Islet precursor cell (in vitro differentiated cells): Measurements from ENCODE around the gene TMCC2.

Experiments used
- DNase-seq: peaks from one replicate; pipeline ENCODE4 v3.0.0-alpha.2; 2018

Gene TMCC2

GRCh38 chr1:205243350-205244191 lies 15.8 kb downstream of the TMCC2 start:
- DNase-seq = no peak

DNA sequence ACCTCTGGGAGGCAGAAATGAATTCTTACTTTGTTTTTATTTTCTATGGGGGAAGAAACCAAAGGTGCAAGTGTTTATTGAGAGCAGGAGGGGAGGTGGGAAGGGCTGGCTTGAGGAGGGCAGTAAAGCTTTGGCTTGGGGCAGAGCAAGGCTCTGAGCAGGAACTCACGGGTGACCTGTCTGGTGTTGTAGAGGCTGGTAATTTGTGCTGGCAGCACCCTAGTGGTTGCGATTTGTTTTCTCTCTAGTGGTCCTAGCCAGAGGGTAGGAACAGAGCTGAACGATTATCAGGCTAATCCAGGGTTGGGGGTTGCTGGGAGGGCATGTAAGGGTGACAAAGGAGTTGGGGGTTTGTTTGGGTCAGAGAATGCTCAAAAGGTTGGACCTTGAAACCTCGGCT lies 16.6 kb downstream of the TMCC2 start:
- no peak for DNase-seq

DNA sequence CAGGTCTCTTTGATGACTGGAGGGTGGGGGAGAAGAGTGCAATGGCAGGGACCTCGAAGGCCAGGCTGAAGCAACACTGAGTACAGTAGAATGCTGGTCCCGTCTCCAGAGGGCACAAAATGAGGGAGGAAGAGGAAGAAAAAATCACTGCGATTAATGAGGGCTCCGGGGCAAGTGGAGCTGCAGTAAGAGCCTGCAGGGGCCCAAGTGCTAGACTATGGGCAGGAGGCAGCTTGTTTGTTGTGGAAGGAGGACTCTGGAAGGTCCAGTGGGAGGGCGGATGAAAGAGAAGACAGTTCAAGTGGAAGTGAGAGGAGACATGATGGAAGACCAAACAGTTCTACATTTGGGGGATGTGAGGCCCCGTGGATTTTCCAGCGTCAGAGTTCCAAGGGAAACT lies 17.4 kb downstream of the TMCC2 start:
- DNase-seq = peak; percentile 42

- DNase-seq = peak; percentile 50
Observed at GRCh38 chr1:205246351-205247119, 18.8 kb downstream of the TMCC2 start.

GRCh38 chr1:205247130-205247921 lies 19.6 kb downstream of the TMCC2 start:
- peak; percentile 51 for DNase-seq

DNA sequence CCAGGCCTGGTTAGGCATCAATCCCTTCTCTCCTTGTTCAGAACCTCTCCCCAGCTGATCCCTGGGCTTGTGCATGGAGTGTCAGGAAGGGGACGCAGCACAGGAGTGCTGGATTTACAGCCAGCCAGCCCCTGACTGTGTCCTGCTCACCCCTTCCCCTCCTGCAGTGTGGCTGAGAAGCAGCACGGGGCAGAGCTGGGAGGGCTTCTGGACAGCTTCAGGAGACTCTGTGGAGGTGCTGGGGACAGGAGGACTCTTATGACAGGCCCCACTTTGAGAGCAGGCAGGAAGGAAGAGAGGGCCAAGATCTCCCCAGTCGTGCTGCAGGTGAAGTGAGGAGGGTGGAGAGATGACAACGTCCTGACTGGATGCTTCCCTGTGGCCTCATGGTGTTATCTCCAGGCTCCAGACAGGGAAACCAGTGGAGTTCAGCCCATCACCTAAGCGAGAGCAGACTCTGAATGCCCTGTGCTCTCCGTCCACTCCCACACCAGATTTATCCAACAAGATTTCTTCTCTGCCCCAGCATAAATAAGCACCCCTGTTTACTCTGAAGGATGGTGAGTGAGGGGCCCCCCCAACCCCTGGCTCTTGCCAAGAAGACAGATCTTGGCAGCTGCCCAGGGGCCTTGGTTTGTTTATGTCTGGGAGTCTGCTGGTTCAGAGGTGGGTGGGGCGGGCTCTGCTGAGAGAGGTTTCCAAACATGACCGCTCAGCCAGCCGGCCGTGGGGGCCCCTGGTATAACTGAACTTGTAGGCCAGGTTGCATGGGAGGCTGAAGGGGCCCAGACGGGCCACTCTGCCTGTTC lies 21.3 kb downstream of the TMCC2 start:
- no peak for DNase-seq

GRCh38 chr1:205249651-205250050 lies 21.9 kb downstream of the TMCC2 start:
- no peak for DNase-seq

DNA sequence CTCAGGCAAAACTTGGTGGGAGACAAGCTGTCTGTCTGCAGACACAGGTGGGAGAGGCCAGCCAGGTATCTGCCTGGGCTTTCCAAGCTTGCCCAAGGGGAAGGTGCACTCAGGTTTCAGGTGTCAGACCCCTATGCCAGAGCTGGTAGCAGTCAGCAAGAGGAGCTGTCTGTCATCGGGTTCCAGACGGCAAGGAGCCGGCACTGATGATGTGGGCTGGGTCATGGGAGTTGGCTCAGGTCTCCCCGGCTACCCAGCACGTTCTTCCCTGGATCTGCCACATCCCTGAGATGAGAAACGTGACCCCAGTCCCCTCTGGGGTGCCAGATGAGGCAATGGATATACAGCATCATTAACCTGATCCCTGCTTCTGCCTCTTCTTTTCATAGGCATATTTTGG lies 23.0 kb downstream of the TMCC2 start:
- DNase-seq = peak; percentile 80

DNA sequence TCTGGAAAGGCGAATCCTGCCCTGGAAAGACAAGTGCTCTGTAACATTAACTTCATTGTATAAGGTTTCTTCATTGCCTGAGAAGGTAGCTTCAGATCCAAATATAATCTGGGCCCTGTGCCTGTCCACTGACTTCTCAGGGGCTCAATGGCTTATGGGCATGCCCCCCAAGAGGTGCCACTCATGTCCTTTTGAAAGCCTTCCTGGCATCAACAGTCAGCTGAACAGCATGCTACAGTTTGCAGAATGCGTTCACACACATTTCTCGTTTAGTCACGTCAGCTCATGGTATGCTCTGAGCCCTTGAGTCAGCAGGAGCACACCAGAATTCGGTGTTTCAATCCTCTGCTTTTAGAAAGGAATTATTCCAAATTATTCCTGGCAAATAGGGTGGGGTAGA lies 23.8 kb downstream of the TMCC2 start:
- no peak for DNase-seq

DNA sequence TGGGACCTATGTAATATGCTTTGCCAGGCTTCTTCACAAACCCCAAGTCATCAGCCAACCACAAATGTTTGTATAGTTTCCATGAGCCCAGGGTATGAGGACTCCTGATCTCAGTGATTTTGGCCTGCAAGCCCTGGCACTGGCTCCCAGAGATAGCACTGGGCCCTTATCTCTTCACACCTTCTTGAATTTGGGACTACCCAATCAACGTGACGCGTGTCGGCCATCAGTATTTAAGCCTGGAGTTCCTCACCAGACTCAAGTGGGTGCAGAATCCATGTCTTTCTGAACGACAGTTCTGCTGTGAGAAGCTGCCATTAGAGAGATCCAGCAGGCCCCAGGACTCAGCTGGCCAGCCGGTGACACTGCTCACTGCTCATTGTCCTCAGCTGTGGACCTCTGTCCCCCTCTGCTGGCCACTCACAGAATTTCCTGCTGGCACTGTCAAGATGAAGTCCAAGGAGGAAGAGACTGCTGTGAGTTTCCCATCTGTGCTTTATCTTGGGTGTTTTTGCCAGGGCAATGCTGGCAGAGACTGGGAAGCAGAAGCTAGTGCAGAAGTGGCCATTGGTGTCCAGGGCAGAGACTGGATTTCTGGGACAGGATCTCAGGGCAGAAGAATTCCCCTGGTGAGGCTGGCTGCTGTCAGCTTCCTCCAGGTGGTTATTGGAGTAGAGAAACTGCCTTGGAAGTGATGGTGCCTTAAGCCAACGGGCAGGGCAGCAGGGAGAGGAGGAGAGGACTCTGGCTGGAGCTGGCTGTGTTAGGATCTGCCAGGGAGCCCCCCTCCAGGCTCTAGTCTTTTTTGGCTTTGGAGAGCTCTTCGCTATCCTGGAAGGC lies 28.4 kb downstream of the TMCC2 start:
- DNase-seq = peak; percentile 96

GRCh38 chr1:205256951-205257625 lies 29.3 kb downstream of the TMCC2 start:
- DNase-seq = no peak

- DNase-seq = no peak
Observed at GRCh38 chr1:205257735-205258134, 30.0 kb downstream of the TMCC2 start.

- DNase-seq = no peak
Observed at GRCh38 chr1:205258261-205258691, 30.5 kb downstream of the TMCC2 start.

- peak; percentile 93 for DNase-seq
Observed at GRCh38 chr1:205258719-205259118, 31.0 kb downstream of the TMCC2 start.

- DNase-seq = no peak
Observed at GRCh38 chr1:205259324-205259832, 31.6 kb downstream of the TMCC2 start.

GRCh38 chr1:205259998-205260397 lies 32.3 kb downstream of the TMCC2 start:
- no peak for DNase-seq

DNA sequence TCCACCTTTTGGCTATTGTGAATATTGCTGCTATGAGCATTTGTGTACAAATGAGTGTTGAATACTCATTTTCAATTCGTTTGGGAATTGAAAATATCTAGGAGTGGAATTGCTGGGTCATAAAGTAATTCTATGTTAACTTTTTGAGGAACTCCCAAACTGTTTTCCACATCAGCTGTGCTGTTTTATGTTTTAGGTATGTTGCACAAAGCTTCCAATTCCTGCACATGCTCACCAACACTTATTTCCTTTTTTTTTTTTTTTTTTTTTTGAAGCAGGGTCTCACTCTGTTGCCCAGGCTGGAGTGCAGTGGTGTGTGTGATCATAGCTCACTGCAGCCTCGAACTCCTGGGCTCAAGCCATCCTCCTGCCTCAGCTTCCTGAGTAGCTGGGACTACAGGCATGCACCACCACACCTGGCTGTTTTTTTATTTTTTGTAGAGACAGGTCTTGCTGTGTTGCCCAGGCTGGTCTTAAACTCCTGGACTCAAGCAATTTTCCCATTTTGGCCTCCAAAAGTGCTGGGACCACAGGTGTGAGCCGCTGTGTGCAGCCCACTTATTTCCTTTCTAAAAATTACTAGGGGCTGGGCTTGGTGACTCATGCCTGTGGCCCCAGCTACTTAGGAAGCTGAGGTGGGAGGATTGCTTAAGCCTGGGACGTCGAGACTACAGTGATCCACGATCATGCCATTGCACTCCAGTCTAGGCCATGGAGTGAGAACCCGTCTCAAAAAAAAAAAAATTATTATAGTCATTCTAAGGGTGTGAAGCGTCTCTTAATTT lies 33.4 kb downstream of the TMCC2 start:
- peak; percentile 76 for DNase-seq

GRCh38 chr1:205261946-205262691 lies 34.4 kb downstream of the TMCC2 start:
- DNase-seq = no peak

GRCh38 chr1:205262731-205263171 lies 35.0 kb downstream of the TMCC2 start:
- no peak for DNase-seq
